Sigmoid colon (tissue), 7 donors: Measurements from ENCODE around the gene MRPL48. TPM values are rescaled to one million over a fixed set of nuclear protein-coding genes. Genes with fewer than 3 reads are reported as not detected.

Experiments used
- DNase-seq: peaks from one replicate; pipeline ENCODE4 v3.0.0-alpha.2; 2019
- H3K27ac ChIP-seq, 4 donors: fragments of 200-600 bp; sonication (generic); one replicate each; pipeline ENCODE4 v1.5.1; 2016 to 2019; ENCODE audit warnings: mild to moderate bottlenecking in 1 of 4
- H3K27me3 ChIP-seq, 3 donors: fragments of 200-600 bp; sonication (generic); one replicate each; pipeline ENCODE4 v1.5.1; 2019; ENCODE audit warnings: mild to moderate bottlenecking in 1 of 3
- H3K36me3 ChIP-seq, 4 donors: fragments of 200-600 bp; sonication (generic); one replicate each; pipeline ENCODE4 v1.5.1; 2016 to 2019
- H3K4me1 ChIP-seq, 4 donors: fragments of 200-600 bp; sonication (generic); one replicate each; pipeline ENCODE4 v1.5.1; 2017 to 2019
- H3K4me3 ChIP-seq, 4 donors: fragments of 200-600 bp; sonication (generic); one replicate each; pipeline ENCODE4 v1.5.1; 2017 to 2019; ENCODE audit warnings: mild to moderate bottlenecking in 2 of 4, moderate library complexity in 1 of 4
- H3K9me3 ChIP-seq, 4 donors: fragments of 200-600 bp in 3 of 4; sonication (generic) in 3 of 4; one replicate each; pipeline versions ENCODE4 v1.5.1 to v1.6.1; 2013 to 2019
- CTCF ChIP-seq, 4 experiments: fragments of 450-650 bp in 3 of 4; fragments of 200-600 bp in 1 of 4; IDR thresholded peaks; one replicate each; pipeline ENCODE4 v1.5.1; 2016 to 2019; ENCODE audit warnings: antibody characterized with exemption in 4 of 4, mild to moderate bottlenecking in 3 of 4, moderate library complexity in 2 of 4
- EP300 ChIP-seq, 4 donors: sonication (generic); formaldehyde crosslinking; IDR thresholded peaks; one replicate each; pipeline ENCODE4 v1.6.1; 2017; ENCODE audit warnings: antibody characterized with exemption in 4 of 4
- POLR2A ChIP-seq, 2 donors: fragments of 450-650 bp; IDR thresholded peaks; one replicate each; pipeline ENCODE4 v1.6.1; 2016; ENCODE audit warnings: antibody characterized with exemption in 2 of 2, mild to moderate bottlenecking in 2 of 2, moderate library complexity in 2 of 2
- POLR2AphosphoS5 ChIP-seq, 4 donors: sonication (generic); formaldehyde crosslinking; IDR thresholded peaks; one replicate each; pipeline ENCODE4 v1.6.1; 2017; ENCODE audit warnings: antibody characterized with exemption in 4 of 4
- WGBS, 2 donors: extraction: QIAGEN DNeasy Blood & Tissue Kit; methylation state at CpG; one replicate each; pipeline ENCODE4 v1.1.7; 2013; 5-methylcytosine and 5-hydroxymethylcytosine counted together
- intact Hi-C: fragments of 100-400 bp; cut with DNase I; formaldehyde crosslinking; loops from one replicate; pipeline ENCODE4 v1.15.1; 2023
- polyA plus RNA-seq, 3 donors: library from polyadenylated mRNA; stranded (reverse); fragments of 200-250 nt; gene quantifications; one replicate each; pipeline ENCODE4 v1.2.3, GENCODE V29; 2013
- total RNA-seq, 4 donors: library from RNA; depleted of rRNA; stranded (reverse); fragments of >200 nt; gene quantifications; one replicate each; pipeline ENCODE4 v1.1.0, GENCODE V29; 2016
- donor health status: healthy with polysubstance abuse.
- donor health status: Bipolar disorder and iron deficiency.
- donor health status: healthy.

Gene MRPL48
- total and polyA plus RNA-seq, 7 donors = 7.7 to 82.3 (median 31.3) TPM

DNA sequence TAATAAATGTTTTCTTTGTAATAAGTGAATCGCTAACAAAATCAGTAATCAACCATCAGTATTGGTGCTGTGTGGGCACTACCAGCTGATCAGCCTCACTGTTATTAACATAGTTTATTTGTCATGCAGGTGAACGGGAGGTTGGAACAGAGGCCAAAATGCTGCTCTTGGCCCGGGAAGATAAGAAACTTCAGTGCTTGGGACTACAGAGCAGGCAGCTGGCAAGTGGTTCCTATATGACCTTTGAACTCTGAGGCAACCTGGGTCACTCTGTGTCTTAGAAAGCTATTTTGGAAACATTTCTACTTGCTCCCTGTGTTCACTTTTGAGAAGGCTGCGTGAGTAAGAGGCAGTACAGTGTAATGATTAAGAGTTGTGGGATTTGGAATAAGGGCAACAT lies 126.6 kb downstream of the MRPL48 start:
- H3K27me3 ChIP-seq = no peaks in the 10 kb centered on the region
- no peak for TF ChIP-seq EP300 (IDR thresholded peaks at IDR 0.05)
- no peak for TF ChIP-seq POLR2A (IDR thresholded peaks at IDR 0.05)
- TF ChIP-seq POLR2AphosphoS5 (IDR thresholded peaks at IDR 0.05) = no peak
- TF ChIP-seq CTCF (IDR thresholded peaks at IDR 0.05) = no peak
- no peak overlapping the region for H3K27ac ChIP-seq
- 68 to 86% methylated on average over 4 of the region's 4 CpGs for WGBS, 2 donors
- no peaks in the 10 kb centered on the region for H3K9me3 ChIP-seq
- DNase-seq = no peak
- intact Hi-C loops = no loop called here
- no peaks in the 10 kb centered on the region for H3K4me1 ChIP-seq
- H3K4me3 ChIP-seq = no peak overlapping the region
- peaks cover 3 to 97% (median 14%) of the 10 kb centered on the region in 4 donors for H3K36me3 ChIP-seq

Other genes starting within 250 kb of the MRPL48 start
- 10 to 100 TPM; 20.7 to 37.7 (median 26.3) TPM for gene FAM168A, start 189.8 kb upstream of the MRPL48 start, total RNA-seq
- 10 to 100 TPM in 1 of 3 donors, 1 to 10 TPM in 2; 3.6 to 12.4 (median 4.4) TPM for gene FAM168A, start 189.8 kb upstream of the MRPL48 start, polyA plus RNA-seq
- 10 to 100 TPM; 30.3 to 90.3 (median 45.2) TPM for gene PLEKHB1, start 141.3 kb upstream of the MRPL48 start, total RNA-seq
- gene PLEKHB1, start 141.3 kb upstream of the MRPL48 start, polyA plus RNA-seq = 10 to 100 TPM; 15.2 to 21.6 (median 17.8) TPM
- 100 to 1,000 TPM; 110 to 162 (median 140) TPM for gene RAB6A, start 26.8 kb upstream of the MRPL48 start, total RNA-seq
- 100 to 1,000 TPM in 1 of 3 donors, 10 to 100 TPM in 2; 60.9 to 118 (median 92.5) TPM for gene RAB6A, start 26.8 kb upstream of the MRPL48 start, polyA plus RNA-seq
- 10 to 100 TPM; 64.3 to 87.4 (median 75.8) TPM for gene COA4, start 89.0 kb downstream of the MRPL48 start, total RNA-seq
- 100 to 1,000 TPM; 114 to 117 (median 117) TPM for gene COA4, start 89.0 kb downstream of the MRPL48 start, polyA plus RNA-seq
- gene PAAF1, start 89.1 kb downstream of the MRPL48 start, total RNA-seq = 10 to 100 TPM; 16.7 to 20.7 (median 19.6) TPM
- gene PAAF1, start 89.1 kb downstream of the MRPL48 start, polyA plus RNA-seq = 10 to 100 TPM; 10.9 to 15.6 (median 12.3) TPM
- under 1 TPM in 1 of 4 donors, not detected in 3; 0.27 TPM for gene DNAJB13, start 163.2 kb downstream of the MRPL48 start, total RNA-seq
- not detected for gene DNAJB13, start 163.2 kb downstream of the MRPL48 start, polyA plus RNA-seq
- gene UCP2, start 195.0 kb downstream of the MRPL48 start, total RNA-seq = 10 to 100 TPM; 23.8 to 38.8 (median 27.9) TPM
- 100 to 1,000 TPM in 1 of 3 donors, 10 to 100 TPM in 2; 37.2 to 117 (median 52.5) TPM for gene UCP2, start 195.0 kb downstream of the MRPL48 start, polyA plus RNA-seq
- gene UCP3, start 221.2 kb downstream of the MRPL48 start, total RNA-seq = 1 to 10 TPM in 2 of 4 donors, under 1 TPM in 2; 0.41 to 2.8 (median 1.0) TPM
- gene UCP3, start 221.2 kb downstream of the MRPL48 start, polyA plus RNA-seq = 1 to 10 TPM in 1 of 3 donors, under 1 TPM in 1, not detected in 1; 0.23 to 1.9 TPM